HG03520 (cell line): ENCODE measurements around the gene LCE4A.
"Not testable (repeated sequence)": the region's sequence is repeated elsewhere in the genome, so short reads cannot be mapped to it uniquely, and the experiment has no call there.

ENCODE experiments used
- ATAC-seq: cut with Tn5 transposase; IDR thresholded peaks from one replicate; pipeline ENCODE4 v1.9.1; 2021; ENCODE audit warnings: mild to moderate bottlenecking, moderate library complexity; ENCODE audit not compliant: unreplicated experiment

Gene LCE4A

GRCh38 chr1:152707860-152708259 lies at the start of gene LCE4A:
LCE4A (plus strand) TSS chr1:152708160; CDS start chr1:152709076, 916 bp downstream.
- no peak for ATAC-seq

- ATAC-seq = no peak
Observed at GRCh38 chr1:152658649-152659048, 49.3 kb upstream of the LCE4A start.

GRCh38 chr1:152663098-152663497 lies 44.9 kb upstream of the LCE4A start, which contains the start of gene LCE2D:
LCE2D (plus strand) TSS chr1:152663380; CDS start chr1:152664106, 726 bp downstream.
- ATAC-seq = no peak

GRCh38 chr1:152666171-152666570 lies 41.8 kb upstream of the LCE4A start:
- not testable (repeated sequence) for ATAC-seq

GRCh38 chr1:152667648-152668047 lies 40.3 kb upstream of the LCE4A start:
- no peak for ATAC-seq

- ATAC-seq = no peak
Observed at GRCh38 chr1:152673016-152673415, 34.9 kb upstream of the LCE4A start.

GRCh38 chr1:152674983-152675382 lies 33.0 kb upstream of the LCE4A start, which contains the start of gene LCE2C:
LCE2C (plus strand) TSS chr1:152675279; CDS start chr1:152676016, 737 bp downstream.
- not testable (repeated sequence) for ATAC-seq

GRCh38 chr1:152679459-152679858 lies 28.5 kb upstream of the LCE4A start:
- ATAC-seq = no peak

- ATAC-seq = no peak
Observed at GRCh38 chr1:152681616-152682015, 26.3 kb upstream of the LCE4A start.

GRCh38 chr1:152683846-152684245 lies 24.1 kb upstream of the LCE4A start:
- ATAC-seq = no peak

GRCh38 chr1:152685823-152686222 lies 22.1 kb upstream of the LCE4A start, which contains the start of gene LCE2B:
LCE2B (plus strand) TSS chr1:152686123; CDS start chr1:152686844, 721 bp downstream.
- not testable (repeated sequence) for ATAC-seq

GRCh38 chr1:152697701-152698600 lies 10.0 kb upstream of the LCE4A start, which contains the start of gene LCE2A:
LCE2A (plus strand) TSS chr1:152698345; CDS start chr1:152698902, 557 bp downstream.
- ATAC-seq = no peak

GRCh38 chr1:152699746-152700145 lies 8.2 kb upstream of the LCE4A start:
- ATAC-seq = no peak

GRCh38 chr1:152718238-152718637 lies 10.3 kb downstream of the LCE4A start:
- ATAC-seq = no peak

- no peak for ATAC-seq
Observed at GRCh38 chr1:152725261-152725660, 17.3 kb downstream of the LCE4A start.

GRCh38 chr1:152728986-152729385 lies 21.0 kb downstream of the LCE4A start:
- ATAC-seq = no peak

- ATAC-seq = no peak
Observed at GRCh38 chr1:152735648-152736047, 27.7 kb downstream of the LCE4A start.

GRCh38 chr1:152737997-152738396 lies 30.0 kb downstream of the LCE4A start:
- ATAC-seq = no peak

GRCh38 chr1:152739841-152740240 lies 31.9 kb downstream of the LCE4A start:
- no peak for ATAC-seq

GRCh38 chr1:152741656-152742055 lies 33.7 kb downstream of the LCE4A start:
- ATAC-seq = no peak

- no peak for ATAC-seq
Observed at GRCh38 chr1:152743371-152744145, 35.6 kb downstream of the LCE4A start.
